SU-DHL-6 (cell line): ENCODE measurements around the gene SUSD3.

Experiments used
- H2AFZ ChIP-seq: fragments of 200-600 bp; sonication (generic); 2 replicates; pipeline ENCODE4 v1.6.1; 2014; ENCODE audit warnings: low read depth, mild to moderate bottlenecking, moderate library complexity, mixed read lengths, antibody characterized with exemption, low read length; ENCODE audit not compliant: severe bottlenecking
- H3F3A ChIP-seq: fragments of 200-600 bp; shearing (Covaris generic); 2 replicates; pipeline ENCODE4 v1.6.0; 2016; ENCODE audit warnings: antibody characterized with exemption, mild to moderate bottlenecking; ENCODE audit not compliant: insufficient read depth
- H3K27ac ChIP-seq: fragments of 200-600 bp; sonication (generic); 2 replicates; pipeline ENCODE4 v1.5.1; 2016; ENCODE audit warnings: low read depth, mild to moderate bottlenecking, low read length, moderate library complexity, mixed read lengths
- H3K27me3 ChIP-seq: fragments of 200-600 bp; sonication (generic), shearing (Covaris generic); 2 replicates; pipeline ENCODE4 v1.6.0; 2014; ENCODE audit warnings: mild to moderate bottlenecking, low read length
- H3K36me3 ChIP-seq: fragments of 200-600 bp; sonication (generic); 2 replicates; pipeline ENCODE4 v1.6.1; 2014; ENCODE audit warnings: mild to moderate bottlenecking, low read length, mixed read lengths
- H3K4me2 ChIP-seq: fragments of 300-600, 200-600 bp; shearing (Covaris generic), sonication (generic); 2 replicates; pipeline ENCODE4 v1.6.0; 2014; ENCODE audit warnings: low read length, low read depth, mild to moderate bottlenecking; ENCODE audit not compliant: poor library complexity, severe bottlenecking
- H3K4me3 ChIP-seq: fragments of 200-600 bp; sonication (generic); 2 replicates; pipeline ENCODE4 v1.5.1; 2014; ENCODE audit warnings: antibody characterized with exemption, low read length, mild to moderate bottlenecking, mixed read lengths; ENCODE audit not compliant: insufficient read depth, poor library complexity, severe bottlenecking
- H3K79me2 ChIP-seq: fragments of 200-600 bp; sonication (generic); 2 replicates; pipeline ENCODE4 v1.6.1; 2014; ENCODE audit warnings: mild to moderate bottlenecking, low read length, moderate library complexity; ENCODE audit not compliant: insufficient read depth
- H3K9ac ChIP-seq: fragments of 200-600 bp; sonication (generic); 2 replicates; pipeline ENCODE4 v1.7.0; 2014; ENCODE audit warnings: mild to moderate bottlenecking, low read length
- H3K9me2 ChIP-seq: fragments of 200-600 bp; sonication (generic); replicated peaks from 2 replicates; pipeline ENCODE4 v1.6.1; 2014; ENCODE audit warnings: low read length; ENCODE audit not compliant: insufficient read depth
- H3K9me3 ChIP-seq: fragments of 200-600 bp; sonication (generic); 2 replicates; pipeline ENCODE4 v1.6.1; 2014; ENCODE audit warnings: low read length, mixed read lengths; ENCODE audit not compliant: insufficient read depth
- H4K20me1 ChIP-seq: fragments of 200-600 bp; sonication (generic); 2 replicates; pipeline ENCODE4 v1.6.1; 2014; ENCODE audit warnings: low read depth, mild to moderate bottlenecking, antibody characterized with exemption, low read length, moderate library complexity, mixed read lengths
- CTCF ChIP-seq: fragments of 200-600 bp; sonication (generic); IDR thresholded peaks from one replicate; pipeline ENCODE4 v1.5.1; 2017; ENCODE audit warnings: antibody characterized with exemption, mild to moderate bottlenecking, low read length, moderate library complexity; ENCODE audit not compliant: insufficient read depth, poor library complexity, severe bottlenecking
- EZH2phosphoT487 ChIP-seq: fragments of 200-600 bp; sonication (generic), shearing (Covaris generic); conservative IDR thresholded peaks from 2 replicates; pipeline ENCODE4 v1.6.1; 2018; ENCODE audit warnings: mild to moderate bottlenecking, antibody characterized with exemption, low read length, moderate library complexity, mixed read lengths

Gene SUSD3

GRCh38 chr9:93088656-93089015 is 30.1 kb downstream of the SUSD3 start:
- H3K9ac ChIP-seq = no peak overlapping the region
- H4K20me1 ChIP-seq = no peaks in the 10 kb centered on the region
- H3K9me3 ChIP-seq = no peaks in the 10 kb centered on the region
- H3K4me3 ChIP-seq = no peak overlapping the region
- no peaks in the 10 kb centered on the region for H3K79me2 ChIP-seq
- no peak overlapping the region for H3K27ac ChIP-seq
- H3F3A ChIP-seq = peaks cover 4% of the 10 kb centered on the region
- no peaks in the 10 kb centered on the region for H3K9me2 ChIP-seq
- H3K27me3 ChIP-seq = no peaks in the 10 kb centered on the region
- H2AFZ ChIP-seq = no peak overlapping the region
- no peak for TF ChIP-seq CTCF
- no peak for TF ChIP-seq EZH2phosphoT487
- H3K4me2 ChIP-seq = no peak overlapping the region
- no peaks in the 10 kb centered on the region for H3K36me3 ChIP-seq

- Histone ChIP-seq H3K27ac (no peak overlapping the region), H3K9me3 (no peaks in the 10 kb centered on the region), H4K20me1 (no peaks in the 10 kb centered on the region), H3K36me3 (no peaks in the 10 kb centered on the region), H3K27me3 (no peaks in the 10 kb centered on the region), H3K4me2 (no peak overlapping the region), H3F3A (peaks cover 7% of the 10 kb centered on the region), H3K9ac (no peak overlapping the region), H3K4me3 (no peak overlapping the region), H3K9me2 (no peaks in the 10 kb centered on the region), H3K79me2 (no peaks in the 10 kb centered on the region), H2AFZ (no peak overlapping the region)
- TF ChIP-seq CTCF = no peak
- no peak for TF ChIP-seq EZH2phosphoT487
Observed at GRCh38 chr9:93089024-93089423, 30.5 kb downstream of the SUSD3 start.

- H3K4me2 ChIP-seq = no peak overlapping the region
Observed at GRCh38 chr9:93089481-93089991, 31.0 kb downstream of the SUSD3 start.

More at GRCh38 chr9:93089481-93089991, 31.0 kb downstream of the SUSD3 start:
- Histone ChIP-seq H3K36me3 (no peaks in the 10 kb centered on the region), H3K9ac (no peak overlapping the region), H3F3A (peaks cover 12% of the 10 kb centered on the region), H3K9me2 (no peaks in the 10 kb centered on the region), H3K27me3 (no peaks in the 10 kb centered on the region), H2AFZ (no peak overlapping the region), H3K4me3 (no peak overlapping the region), H4K20me1 (no peaks in the 10 kb centered on the region), H3K27ac (no peak overlapping the region), H3K9me3 (no peaks in the 10 kb centered on the region), H3K79me2 (no peaks in the 10 kb centered on the region)
- no peak for TF ChIP-seq CTCF
